ENCODE data around the gene C9orf153.

DNA sequence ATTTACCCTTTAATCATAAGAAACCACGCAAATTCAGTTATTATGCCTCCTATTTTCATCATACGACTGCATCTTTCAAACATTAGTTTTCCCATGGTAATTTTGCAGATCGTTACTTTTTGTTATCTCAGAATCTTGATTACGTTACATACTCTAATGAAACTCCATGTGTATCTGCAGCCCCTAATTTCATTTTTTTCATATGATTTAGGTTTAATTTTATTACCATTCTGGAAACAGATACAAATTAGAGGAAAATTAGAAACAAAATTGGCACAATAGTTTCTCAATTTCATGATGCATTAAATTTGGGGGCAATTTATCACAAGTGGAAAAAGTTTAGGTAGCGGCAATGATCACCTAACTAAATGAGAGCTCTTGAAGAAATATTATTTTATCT is 52.3 kb downstream of the C9orf153 start:
- no peak for TF ChIP-seq POLR2A (IDR thresholded peaks at IDR 0.05; ENCODE audit: control extremely low read depth in 1 of 2, low read depth in 2 of 2, low read length in 2 of 2)
- no peak for TF ChIP-seq CEBPB (IDR thresholded peaks at IDR 0.05; ENCODE audit: low read depth, low read length)
- TF ChIP-seq SIRT6 (IDR thresholded peaks at IDR 0.05; ENCODE audit: low read length) = no peak
- TF ChIP-seq POLR2AphosphoS5 (IDR thresholded peaks at IDR 0.05; ENCODE audit: low read depth, low read length) = no peak
- TF ChIP-seq RFX5 (IDR thresholded peaks at IDR 0.05; ENCODE audit: borderline replicate concordance, low read depth, low read length) = no peak
- TF ChIP-seq SP1 (IDR thresholded peaks at IDR 0.05; ENCODE audit: low read depth, low read length) = no peak
- TF ChIP-seq CREB1 (IDR thresholded peaks at IDR 0.05) = no peak
- no peak for TF ChIP-seq CTCF (IDR thresholded peaks at IDR 0.05; ENCODE audit: control extremely low read depth in 1 of 3, insufficient read depth in 1 of 3, low read depth in 1 of 3, low read length in 3 of 3)

Data from H1 (cell line).